GM12878 (cell line): ENCODE measurements around the gene CLINT1. TPM values are rescaled to one million over a fixed set of nuclear protein-coding genes. Genes with fewer than 3 reads are reported as not detected.

Experiments used
- ATAC-seq: fragments of 200-7000 bp; cut with Tn5 transposase; 3 replicates; pipeline ENCODE4 v1.9.1; 2020; ENCODE audit warnings: mild to moderate bottlenecking, moderate library complexity
- BruUV-seq: library from RNA; stranded (reverse); fragments of 400-500 nt; replicated peaks from 2 replicates; lab custom pipeline; 2021; lab: Mats Ljungman, UMichigan
- CTCF ChIA-PET: fragments of 300-600 bp; sonication (Branson Sonifier 250); formaldehyde crosslinking; extraction: SDS; loops from one replicate; lab custom pipeline; 2021; ENCODE audit warnings: inconsistent platforms; lab: Yijun Ruan, JAX
- POLR2A ChIA-PET: fragments of 350-600 bp; formaldehyde crosslinking; extraction: SDS; loops from one replicate; lab custom pipeline; 2021; ENCODE audit warnings: inconsistent platforms; lab: Charles Lee
- RAD21 ChIA-PET: fragments of 300-600 bp; sonication (Branson Sonifier 250); formaldehyde crosslinking; loops from one replicate; lab custom pipeline; 2023; ENCODE audit warnings: antibody characterized with exemption; ENCODE audit not compliant: unreplicated experiment; lab: Charles Lee
- SMC1A ChIA-PET: fragments of 300-600 bp; sonication (Branson Sonifier 250); formaldehyde crosslinking; loops from one replicate; lab custom pipeline; 2023; ENCODE audit not compliant: unreplicated experiment, uncharacterized antibody; lab: Charles Lee
- DNase-seq: peaks from one replicate; pipeline ENCODE4 v3.0.0-alpha.2; 2011; ENCODE audit warnings: low read depth, low spot score
- FAIRE-seq: peaks from 3 replicates; lab custom pipeline; 2011; peaks lifted over from hg19 to GRCh38; lab: Jason Lieb, UNC
- H2AFZ ChIP-seq: 2 replicates; pipeline ENCODE4 v1.6.0; 2011; ENCODE audit warnings: low read depth, low read length, control low read depth; ENCODE audit not compliant: control insufficient read depth
- H3K27ac ChIP-seq: 2 replicates; pipeline ENCODE4 v1.5.1; 2011; ENCODE audit warnings: control low read depth; ENCODE audit not compliant: control insufficient read depth, insufficient read depth
- H3K27me3 ChIP-seq, 2 experiments: replicated peaks in 1 of 2; 2 replicates each; pipeline versions ENCODE4 v1.6.0 to v1.6.1; 2011; ENCODE audit warnings: low read length in 1 of 2; ENCODE audit not compliant: control insufficient read depth in 2 of 2, insufficient read depth in 2 of 2
- H3K36me3 ChIP-seq, 2 experiments: 2 replicates each; pipeline ENCODE4 v1.5.1; 2011; ENCODE audit warnings: low read length in 1 of 2; ENCODE audit not compliant: control insufficient read depth in 2 of 2, insufficient read depth in 2 of 2
- H3K4me1 ChIP-seq: 2 replicates; pipeline ENCODE4 v1.6.1; 2011; ENCODE audit warnings: mild to moderate bottlenecking, low read length, moderate library complexity, mixed read lengths; ENCODE audit not compliant: control insufficient read depth, insufficient read depth
- H3K4me2 ChIP-seq: 2 replicates; pipeline ENCODE4 v1.6.0; 2011; ENCODE audit warnings: control low read depth; ENCODE audit not compliant: control insufficient read depth, insufficient read depth
- H3K4me3 ChIP-seq: fragments of 200-600 bp; sonication (generic); 2 replicates; pipeline ENCODE4 v1.5.1; 2016
- H3K79me2 ChIP-seq: 2 replicates; pipeline ENCODE4 v1.6.0; 2011; ENCODE audit warnings: low read length; ENCODE audit not compliant: control insufficient read depth, insufficient read depth
- H3K9ac ChIP-seq: 2 replicates; pipeline ENCODE4 v1.8.0; 2011; ENCODE audit warnings: low read length, control low read depth, mixed read lengths; ENCODE audit not compliant: control insufficient read depth, insufficient read depth
- H3K9me3 ChIP-seq: replicated peaks from 3 replicates; pipeline ENCODE4 v1.5.1; 2011; ENCODE audit warnings: mild to moderate bottlenecking, low read length; ENCODE audit not compliant: control insufficient read depth, insufficient read depth
- H4K20me1 ChIP-seq: 2 replicates; pipeline ENCODE4 v1.6.0; 2011; ENCODE audit not compliant: control insufficient read depth, insufficient read depth
- ATF3 ChIP-seq: IDR thresholded peaks from 2 replicates; pipeline ENCODE4 v1.6.1; 2011; ENCODE audit warnings: low read depth, mild to moderate bottlenecking, low read length, moderate library complexity, borderline replicate concordance; ENCODE audit errors: extremely low read depth
- ATF7 ChIP-seq: fragments of 450-650 bp; IDR thresholded peaks from 2 replicates; pipeline ENCODE4 v1.6.1; 2016; ENCODE audit warnings: low read depth, mild to moderate bottlenecking
- CEBPZ ChIP-seq: fragments of 150-350 bp; IDR thresholded peaks from 2 replicates; pipeline ENCODE4 v1.6.1; 2016; ENCODE audit warnings: low read depth, low read length
- CHD1 ChIP-seq: IDR thresholded peaks from 2 replicates; pipeline ENCODE4 v1.6.1; 2012; ENCODE audit warnings: low read depth, low read length, improper control_type of control experiment
- CREB1 ChIP-seq: IDR thresholded peaks from 2 replicates; pipeline ENCODE4 v1.6.1; 2012; ENCODE audit warnings: low read depth, mild to moderate bottlenecking, inconsistent platforms
- EZH2 ChIP-seq: IDR thresholded peaks from 2 replicates; pipeline ENCODE4 v1.6.1; 2012; ENCODE audit warnings: low read depth, mild to moderate bottlenecking, control low read depth, inconsistent platforms, low read length, borderline replicate concordance; ENCODE audit not compliant: control insufficient read depth
- HDGF ChIP-seq: fragments of 450-650 bp; IDR thresholded peaks from 2 replicates; pipeline ENCODE4 v1.6.1; 2016; ENCODE audit warnings: antibody characterized with exemption
- POLR2AphosphoS5 ChIP-seq: IDR thresholded peaks from 2 replicates; pipeline ENCODE4 v1.6.1; 2011; ENCODE audit warnings: mild to moderate bottlenecking, low read length, inconsistent platforms
- RBBP5 ChIP-seq: fragments of 200-600 bp; sonication (generic); conservative IDR thresholded peaks from 2 replicates; pipeline ENCODE4 v1.6.1; 2016
- RUNX3 ChIP-seq: IDR thresholded peaks from 2 replicates; pipeline ENCODE4 v1.6.1; 2012; ENCODE audit warnings: low read length, inconsistent platforms
- SMARCA5 ChIP-seq: fragments of 450-650 bp; IDR thresholded peaks from 2 replicates; pipeline ENCODE4 v1.6.1; 2017; ENCODE audit warnings: mild to moderate bottlenecking
- YBX1 ChIP-seq: fragments of 450-650 bp; IDR thresholded peaks from 2 replicates; pipeline ENCODE4 v1.6.1; 2016; ENCODE audit warnings: antibody characterized with exemption
- WGBS: methylation state at CpG from one replicate; pipeline ENCODE4 v1.1.6; 2016; ENCODE audit warnings: low lambda C conversion rate; ENCODE audit not compliant: insufficient replicate concordance, insufficient coverage; ENCODE audit errors: missing lambda C conversion rate; 5-methylcytosine and 5-hydroxymethylcytosine counted together
- in situ Hi-C: fragments of 300-500 bp; cut with MboI; formaldehyde crosslinking; loops from 9 replicates; pipeline ENCODE4 v1.14.3; 2018; ENCODE audit warnings: mixed read lengths
- intact Hi-C: fragments of 100-400 bp; cut with micrococcal nuclease; formaldehyde crosslinking; loops from one replicate; pipeline ENCODE4 v1.14.2; 2022; ENCODE audit not compliant: unreplicated experiment
- polyA plus RNA-seq, 11 experiments: library from polyadenylated mRNA; depleted of rRNA in 4 of 11; unstranded in 6 of 11; stranded (reverse) in 5 of 11; fragments of >200 nt; fragmentation: Nextera tagmentation in 4 of 11; fragmentation: Illumina TruSeq in 1 of 11; extraction: Ambion mirVana in 4 of 11; extraction: Trizol in 1 of 11; gene quantifications; 1 replicate in 1 of 11; 2 replicates in 10 of 11; pipeline versions ENCODE4 v1.2.1 to v1.2.3, GENCODE V29; 2011 to 2016; ENCODE audit warnings: inconsistent platforms in 2 of 11, missing spikeins in 2 of 11, low read depth in 1 of 11
- total RNA-seq, 4 experiments: library from RNA; depleted of rRNA in 3 of 4; stranded (reverse); fragments of >200 nt in 3 of 4; fragmentation: Illumina TruSeq in 1 of 4; extraction: Trizol in 1 of 4; gene quantifications; 2 replicates each; pipeline versions ENCODE4 v1.2.1 to v1.2.3, GENCODE V29; 2013 to 2021
- TF ChIP-seq, protein P1 (sequence below): IDR thresholded peaks from 2 replicates; pipeline ENCODE4 v1.6.1; 2011; ENCODE audit warnings: mild to moderate bottlenecking, low read depth, low read length, moderate library complexity; ENCODE audit not compliant: insufficient replicate concordance

The CLINT1 gene
- total and polyA plus RNA-seq, 10 of the 15 experiments (the other 5 are each of a cell fraction or from before 2014, with no cell fraction given): 30.0 to 136 (median 105) TPM

GRCh38 chr5:157818368-157818767 is 40.6 kb downstream of the CLINT1 start:
- TF ChIP-seq POLR2AphosphoS5 (no peak), ATF3 (no peak), HDGF (no peak), SMARCA5 (no peak), CREB1 (no peak), EZH2 (no peak), RBBP5 (no peak), YBX1 (no peak), RUNX3 (no peak), ATF7 (no peak), CEBPZ (no peak), CHD1 (no peak)
- TF ChIP-seq, protein P1, sequence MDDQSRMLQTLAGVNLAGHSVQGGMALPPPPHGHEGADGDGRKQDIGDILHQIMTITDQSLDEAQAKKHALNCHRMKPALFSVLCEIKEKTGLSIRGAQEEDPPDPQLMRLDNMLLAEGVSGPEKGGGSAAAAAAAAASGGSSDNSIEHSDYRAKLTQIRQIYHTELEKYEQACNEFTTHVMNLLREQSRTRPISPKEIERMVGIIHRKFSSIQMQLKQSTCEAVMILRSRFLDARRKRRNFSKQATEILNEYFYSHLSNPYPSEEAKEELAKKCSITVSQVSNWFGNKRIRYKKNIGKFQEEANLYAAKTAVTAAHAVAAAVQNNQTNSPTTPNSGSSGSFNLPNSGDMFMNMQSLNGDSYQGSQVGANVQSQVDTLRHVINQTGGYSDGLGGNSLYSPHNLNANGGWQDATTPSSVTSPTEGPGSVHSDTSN: no peak
- FAIRE-seq (no peak), DNase-seq (no peak), ATAC-seq (no peak)
- 93% methylated on average over 2 of the region's 2 CpGs for WGBS
- ChIA-PET CTCF (interaction anchor here (0.6 to 4.6 kb wide), 14 partner anchors 8 to 1314 kb away, joined by 3 to 201 read pairs (median 11); no protein-coding TSS in a partner anchor), SMC1A (interaction anchor here (0.5 to 4.4 kb wide), 12 partner anchors 10 to 1314 kb away, joined by 3 to 82 read pairs (median 12); no protein-coding TSS in a partner anchor), RAD21 (interaction anchor here (0.5 to 4.4 kb wide), 10 partner anchors 8 to 177 kb away, joined by 3 to 63 read pairs (median 4); no protein-coding TSS in a partner anchor), POLR2A (interaction anchor here (0.6 to 1.0 kb wide), 3 partner anchors 14 to 1397 kb away, joined by 3 to 5 read pairs (median 5); no protein-coding TSS in a partner anchor)
- H3K4me1 ChIP-seq: no peaks in the 10 kb centered on the region
- in situ Hi-C loops: no loop called here
- no peaks in the 10 kb centered on the region for H3K9me3 ChIP-seq
- H3K4me3 ChIP-seq: no peak overlapping the region
- no peaks in the 10 kb centered on the region for H3K27me3 ChIP-seq
- H3K36me3 ChIP-seq: peaks cover 3 to 6% of the 10 kb centered on the region in 2 experiments; a peak in 3 of 4 replicates
- no peak overlapping the region for H3K27ac ChIP-seq
- H4K20me1 ChIP-seq: no peaks in the 10 kb centered on the region
- H2AFZ ChIP-seq: no peak overlapping the region
- H3K79me2 ChIP-seq: no peaks in the 10 kb centered on the region; the same call in 1 of the 2 replicates
- no peak overlapping the region for H3K9ac ChIP-seq
- no TSS peak for BruUV-seq
- H3K4me2 ChIP-seq: no peak overlapping the region
- intact Hi-C loops: no loop called here
